ENCODE data around the gene SKA2.
"Not testable (repeated sequence)": the region's sequence is repeated elsewhere in the genome, so short reads cannot be mapped to it uniquely, and the experiment has no call there.

The SKA2 gene

GRCh38 chr17:59154721-59155438 lies at the start of gene SKA2:
TSS of gene SKA2 (minus strand) at chr17:59155186. CDS start at chr17:59155163, 23 bp downstream.
- no peak for DNase-seq (ENCODE audit: low spot score)

- no peak for DNase-seq (ENCODE audit: low spot score)
Observed at GRCh38 chr17:59202320-59202719, 47.3 kb upstream of the SKA2 start.

- no peak for DNase-seq (ENCODE audit: low spot score)
Observed at GRCh38 chr17:59199398-59199797, 44.4 kb upstream of the SKA2 start.

- no peak for DNase-seq (ENCODE audit: low spot score)
Observed at GRCh38 chr17:59193336-59193862, 38.4 kb upstream of the SKA2 start.

- no peak for DNase-seq (ENCODE audit: low spot score)
Observed at GRCh38 chr17:59190806-59191205, 35.8 kb upstream of the SKA2 start.

GRCh38 chr17:59186850-59187249 lies 31.9 kb upstream of the SKA2 start:
- DNase-seq (ENCODE audit: low spot score): no peak

GRCh38 chr17:59185997-59186396 lies 31.0 kb upstream of the SKA2 start:
- DNase-seq (ENCODE audit: low spot score): no peak

- no peak for DNase-seq (ENCODE audit: low spot score)
Observed at GRCh38 chr17:59181481-59181880, 26.5 kb upstream of the SKA2 start.

- DNase-seq (ENCODE audit: low spot score): no peak
Observed at GRCh38 chr17:59180626-59181025, 25.6 kb upstream of the SKA2 start.

- DNase-seq (ENCODE audit: low spot score): not testable (repeated sequence)
Observed at GRCh38 chr17:59179601-59180000, 24.6 kb upstream of the SKA2 start.

GRCh38 chr17:59178266-59178985 lies 23.4 kb upstream of the SKA2 start:
- peak; percentile 59 for DNase-seq (ENCODE audit: low spot score)

GRCh38 chr17:59175076-59175475 lies 20.1 kb upstream of the SKA2 start:
- DNase-seq (ENCODE audit: low spot score): no peak

GRCh38 chr17:59174671-59175070 lies 19.7 kb upstream of the SKA2 start:
- no peak for DNase-seq (ENCODE audit: low spot score)

GRCh38 chr17:59172436-59173004 lies 17.5 kb upstream of the SKA2 start:
- no peak for DNase-seq (ENCODE audit: low spot score)

- peak; percentile 26 for DNase-seq (ENCODE audit: low spot score)
Observed at GRCh38 chr17:59167571-59168001, 12.6 kb upstream of the SKA2 start.

GRCh38 chr17:59165933-59166342 lies 11.0 kb upstream of the SKA2 start:
- no peak for DNase-seq (ENCODE audit: low spot score)

GRCh38 chr17:59161477-59161876 lies 6.5 kb upstream of the SKA2 start:
- no peak for DNase-seq (ENCODE audit: low spot score)

GRCh38 chr17:59160157-59161025 lies 5.4 kb upstream of the SKA2 start:
- peak; percentile 21 for DNase-seq (ENCODE audit: low spot score)

GRCh38 chr17:59155439-59156177 lies 622 bp upstream of the SKA2 start, which contains the start of gene PRR11:
TSS of gene PRR11 (plus strand) at chr17:59155746. CDS start at chr17:59169753, 14,007 bp downstream.
- peak; percentile 99 for DNase-seq (ENCODE audit: low spot score)

- peak; percentile 60 for DNase-seq (ENCODE audit: low spot score)
Observed at GRCh38 chr17:59154292-59154720, 680 bp downstream of the SKA2 start.

- DNase-seq (ENCODE audit: low spot score): no peak
Observed at GRCh38 chr17:59152925-59153324, 2.1 kb downstream of the SKA2 start.

Data from kidney capillary endothelial cell (primary cell).